HEK293 (cell line): ENCODE results near the gene MAPK9.

ENCODE experiments used
- CTCF ChIA-PET: fragments of 350-600 bp; formaldehyde crosslinking; extraction: SDS; loops from one replicate; lab custom pipeline; 2021; ENCODE audit warnings: antibody characterized with exemption; lab: Yijun Ruan, JAX
- POLR2A ChIA-PET: fragments of 300-600 bp; formaldehyde crosslinking; extraction: SDS; loops from one replicate; lab custom pipeline; 2020; ENCODE audit warnings: antibody characterized with exemption, inconsistent platforms; lab: Yijun Ruan, JAX
- H3K27ac ChIP-seq: fragments of 200-500 bp; sonication (Bioruptor generic); 2 replicates; pipeline ENCODE4 v1.5.1; 2014; ENCODE audit warnings: low read depth, low read length, control low read depth, inconsistent platforms; ENCODE audit errors: extremely low read depth
- H3K36me3 ChIP-seq, 2 experiments: fragments of 200-500 bp in 1 of 2; sonication (Bioruptor generic) in 1 of 2; 1 replicate in 1 of 2; 2 replicates in 1 of 2; pipeline ENCODE4 v1.5.1; 2014 to 2017; ENCODE audit warnings: inconsistent platforms in 2 of 2, low read length in 2 of 2; ENCODE audit not compliant: control insufficient read depth in 2 of 2, insufficient read depth in 1 of 2
- H3K4me1 ChIP-seq: fragments of 200-500 bp; sonication (Bioruptor generic); 2 replicates; pipeline ENCODE4 v1.5.1; 2014; ENCODE audit warnings: mild to moderate bottlenecking, low read length, inconsistent platforms; ENCODE audit not compliant: control insufficient read depth, insufficient read depth
- H3K4me3 ChIP-seq: 2 replicates; pipeline ENCODE4 v1.5.1; 2011; ENCODE audit warnings: low read depth, mild to moderate bottlenecking, control low read depth, low read length, moderate library complexity
- H3K9me3 ChIP-seq: fragments of 200-500 bp; sonication (Bioruptor generic); 2 replicates; pipeline ENCODE4 v1.5.1; 2014; ENCODE audit warnings: low read depth, low read length, inconsistent platforms; ENCODE audit not compliant: control insufficient read depth, insufficient read depth
- KLF8 ChIP-seq: fragments of 450-650 bp; formaldehyde crosslinking; IDR thresholded peaks from 2 replicates; pipeline ENCODE4 v1.5.1; 2016; ENCODE audit warnings: missing biosample characterization, missing genetic modification characterization
- MEIS1 ChIP-seq: sonication (generic); formaldehyde crosslinking; IDR thresholded peaks from 2 replicates; pipeline ENCODE4 v1.8.1; 2022; ENCODE audit warnings: missing genetic modification reagents, mild to moderate bottlenecking, borderline replicate concordance
- OSR2 ChIP-seq: fragments of 450-650 bp; formaldehyde crosslinking; IDR thresholded peaks from 2 replicates; pipeline ENCODE4 v1.5.1; 2016; ENCODE audit warnings: missing biosample characterization, missing genetic modification characterization
- ZBTB20 ChIP-seq: fragments of 450-650 bp; formaldehyde crosslinking; IDR thresholded peaks from 2 replicates; pipeline ENCODE4 v1.5.1; 2016; ENCODE audit warnings: missing biosample characterization, missing genetic modification characterization
- ZBTB21 ChIP-seq: fragments of 450-650 bp; formaldehyde crosslinking; IDR thresholded peaks from 2 replicates; pipeline ENCODE4 v1.5.1; 2017; ENCODE audit warnings: missing biosample characterization, missing genetic modification characterization
- ZBTB48 ChIP-seq: fragments of 450-650 bp; formaldehyde crosslinking; IDR thresholded peaks from 2 replicates; pipeline ENCODE4 v1.5.1; 2016; ENCODE audit warnings: missing biosample characterization, missing genetic modification characterization
- ZFP41 ChIP-seq: fragments of 450-650 bp; formaldehyde crosslinking; IDR thresholded peaks from 2 replicates; pipeline ENCODE4 v1.5.1; 2016; ENCODE audit warnings: missing biosample characterization, missing genetic modification characterization, borderline replicate concordance
- ZIC2 ChIP-seq: fragments of 450-650 bp; formaldehyde crosslinking; IDR thresholded peaks from 2 replicates; pipeline ENCODE4 v1.5.1; 2016; ENCODE audit warnings: missing biosample characterization, missing genetic modification characterization
- ZNF335 ChIP-seq: fragments of 450-650 bp; formaldehyde crosslinking; conservative IDR thresholded peaks from 2 replicates; pipeline ENCODE4 v1.5.1; 2016; ENCODE audit warnings: missing biosample characterization, missing genetic modification characterization
- ZNF426 ChIP-seq: fragments of 450-650 bp; formaldehyde crosslinking; IDR thresholded peaks from 2 replicates; pipeline ENCODE4 v1.5.1; 2017; ENCODE audit warnings: missing biosample characterization, missing genetic modification characterization, mild to moderate bottlenecking, inconsistent platforms, moderate library complexity
- ZNF521 ChIP-seq: fragments of 450-650 bp; formaldehyde crosslinking; IDR thresholded peaks from 2 replicates; pipeline ENCODE4 v1.5.1; 2017; ENCODE audit warnings: missing biosample characterization, mild to moderate bottlenecking, missing genetic modification characterization
- ZNF560 ChIP-seq: fragments of 450-650 bp; formaldehyde crosslinking; IDR thresholded peaks from 2 replicates; pipeline ENCODE4 v1.5.1; 2017; ENCODE audit warnings: missing biosample characterization, missing genetic modification characterization, borderline replicate concordance
- ZNF626 ChIP-seq: fragments of 450-650 bp; sonication (Bioruptor Pico); formaldehyde crosslinking; IDR thresholded peaks from 2 replicates; pipeline ENCODE4 v1.5.1; 2018; ENCODE audit warnings: missing biosample characterization, missing genetic modification characterization, inconsistent platforms
- ZNF76 ChIP-seq: fragments of 450-650 bp; formaldehyde crosslinking; IDR thresholded peaks from 2 replicates; pipeline ENCODE4; 2016; ENCODE audit warnings: low read depth, missing biosample characterization, missing genetic modification characterization, borderline replicate concordance
- ZNF792 ChIP-seq: fragments of 450-650 bp; formaldehyde crosslinking; IDR thresholded peaks from 2 replicates; pipeline ENCODE4 v1.5.1; 2016; ENCODE audit warnings: missing biosample characterization, missing genetic modification characterization
- TF ChIP-seq, protein P1 (sequence below): fragments of 450-650 bp; formaldehyde crosslinking; IDR thresholded peaks from 2 replicates; pipeline ENCODE4 v1.5.1; 2017; ENCODE audit warnings: missing biosample characterization, missing genetic modification characterization
- TF ChIP-seq, protein P2 (sequence below): fragments of 450-650 bp; formaldehyde crosslinking; IDR thresholded peaks from 2 replicates; pipeline ENCODE4 v1.5.1; 2016; ENCODE audit warnings: missing biosample characterization, missing genetic modification characterization, borderline replicate concordance
- TF ChIP-seq, protein P3 (sequence below): fragments of 450-650 bp; formaldehyde crosslinking; conservative IDR thresholded peaks from 2 replicates; pipeline ENCODE4 v1.5.1; 2016; ENCODE audit warnings: low read depth, missing biosample characterization, missing genetic modification characterization
- TF ChIP-seq, protein P4 (sequence below): fragments of 450-650 bp; IDR thresholded peaks from 2 replicates; pipeline ENCODE4 v1.5.1; 2018; ENCODE audit warnings: missing biosample characterization, mild to moderate bottlenecking, missing genetic modification characterization
- TF ChIP-seq, protein P5 (sequence below): fragments of 450-650 bp; formaldehyde crosslinking; IDR thresholded peaks from 2 replicates; pipeline ENCODE4 v1.5.1; 2016; ENCODE audit warnings: missing biosample characterization, missing genetic modification characterization

MAPK9 gene

DNA sequence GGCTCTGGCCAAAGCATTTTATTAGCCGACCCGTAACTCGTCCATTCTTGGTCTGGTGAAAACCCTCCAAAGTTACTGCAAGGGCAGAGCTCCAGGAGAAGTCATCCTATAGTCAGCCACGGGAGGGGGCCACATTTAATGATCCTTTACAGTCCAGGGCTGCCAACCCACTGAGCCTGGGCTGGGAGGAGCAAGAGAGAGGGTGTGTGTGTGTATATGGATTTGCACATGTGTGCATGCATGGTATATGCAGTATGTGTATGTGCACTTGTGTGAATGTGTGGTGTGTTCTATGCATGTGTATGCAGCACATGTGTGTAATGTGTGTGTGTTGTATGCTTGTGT, 78.7 kb downstream of the MAPK9 start:
- POLR2A ChIA-PET = no interaction called here
- H3K36me3 ChIP-seq = no peaks in the 10 kb centered on the region
- no peak overlapping the region for H3K27ac ChIP-seq
- CTCF ChIA-PET = interaction anchor here (0.5 kb wide), 1 partner anchor 67 kb away, joined by 4 read pairs; no protein-coding TSS in a partner anchor
- H3K4me3 ChIP-seq = no peak overlapping the region
- H3K9me3 ChIP-seq = no peaks in the 10 kb centered on the region
- TF ChIP-seq KLF8 (tag by site-specific recombination) = no peak
- no peak for TF ChIP-seq MEIS1 (CRISPR knock-in tag)
- no peak for TF ChIP-seq ZNF560 (tag by site-specific recombination)
- TF ChIP-seq ZBTB48 (tag by site-specific recombination) = no peak
- no peak for TF ChIP-seq ZNF521 (tag by site-specific recombination)
- TF ChIP-seq, protein P1, sequence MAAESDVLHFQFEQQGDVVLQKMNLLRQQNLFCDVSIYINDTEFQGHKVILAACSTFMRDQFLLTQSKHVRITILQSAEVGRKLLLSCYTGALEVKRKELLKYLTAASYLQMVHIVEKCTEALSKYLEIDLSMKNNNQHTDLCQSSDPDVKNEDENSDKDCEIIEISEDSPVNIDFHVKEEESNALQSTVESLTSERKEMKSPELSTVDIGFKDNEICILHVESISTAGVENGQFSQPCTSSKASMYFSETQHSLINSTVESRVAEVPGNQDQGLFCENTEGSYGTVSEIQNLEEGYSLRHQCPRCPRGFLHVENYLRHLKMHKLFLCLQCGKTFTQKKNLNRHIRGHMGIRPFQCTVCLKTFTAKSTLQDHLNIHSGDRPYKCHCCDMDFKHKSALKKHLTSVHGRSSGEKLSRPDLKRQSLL (tag by site-specific recombination) = no peak
- no peak for TF ChIP-seq ZNF792 (tag by site-specific recombination)
- TF ChIP-seq, protein P2, sequence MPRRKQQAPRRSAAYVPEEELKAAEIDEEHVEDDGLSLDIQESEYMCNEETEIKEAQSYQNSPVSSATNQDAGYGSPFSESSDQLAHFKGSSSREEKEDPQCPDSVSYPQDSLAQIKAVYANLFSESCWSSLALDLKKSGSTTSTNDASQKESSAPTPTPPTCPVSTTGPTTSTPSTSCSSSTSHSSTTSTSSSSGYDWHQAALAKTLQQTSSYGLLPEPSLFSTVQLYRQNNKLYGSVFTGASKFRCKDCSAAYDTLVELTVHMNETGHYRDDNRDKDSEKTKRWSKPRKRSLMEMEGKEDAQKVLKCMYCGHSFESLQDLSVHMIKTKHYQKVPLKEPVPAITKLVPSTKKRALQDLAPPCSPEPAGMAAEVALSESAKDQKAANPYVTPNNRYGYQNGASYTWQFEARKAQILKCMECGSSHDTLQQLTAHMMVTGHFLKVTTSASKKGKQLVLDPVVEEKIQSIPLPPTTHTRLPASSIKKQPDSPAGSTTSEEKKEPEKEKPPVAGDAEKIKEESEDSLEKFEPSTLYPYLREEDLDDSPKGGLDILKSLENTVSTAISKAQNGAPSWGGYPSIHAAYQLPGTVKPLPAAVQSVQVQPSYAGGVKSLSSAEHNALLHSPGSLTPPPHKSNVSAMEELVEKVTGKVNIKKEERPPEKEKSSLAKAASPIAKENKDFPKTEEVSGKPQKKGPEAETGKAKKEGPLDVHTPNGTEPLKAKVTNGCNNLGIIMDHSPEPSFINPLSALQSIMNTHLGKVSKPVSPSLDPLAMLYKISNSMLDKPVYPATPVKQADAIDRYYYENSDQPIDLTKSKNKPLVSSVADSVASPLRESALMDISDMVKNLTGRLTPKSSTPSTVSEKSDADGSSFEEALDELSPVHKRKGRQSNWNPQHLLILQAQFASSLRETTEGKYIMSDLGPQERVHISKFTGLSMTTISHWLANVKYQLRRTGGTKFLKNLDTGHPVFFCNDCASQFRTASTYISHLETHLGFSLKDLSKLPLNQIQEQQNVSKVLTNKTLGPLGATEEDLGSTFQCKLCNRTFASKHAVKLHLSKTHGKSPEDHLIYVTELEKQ (tag by site-specific recombination) = no peak
- no peak for TF ChIP-seq ZNF626 (tag by site-specific recombination)
- TF ChIP-seq, protein P3, sequence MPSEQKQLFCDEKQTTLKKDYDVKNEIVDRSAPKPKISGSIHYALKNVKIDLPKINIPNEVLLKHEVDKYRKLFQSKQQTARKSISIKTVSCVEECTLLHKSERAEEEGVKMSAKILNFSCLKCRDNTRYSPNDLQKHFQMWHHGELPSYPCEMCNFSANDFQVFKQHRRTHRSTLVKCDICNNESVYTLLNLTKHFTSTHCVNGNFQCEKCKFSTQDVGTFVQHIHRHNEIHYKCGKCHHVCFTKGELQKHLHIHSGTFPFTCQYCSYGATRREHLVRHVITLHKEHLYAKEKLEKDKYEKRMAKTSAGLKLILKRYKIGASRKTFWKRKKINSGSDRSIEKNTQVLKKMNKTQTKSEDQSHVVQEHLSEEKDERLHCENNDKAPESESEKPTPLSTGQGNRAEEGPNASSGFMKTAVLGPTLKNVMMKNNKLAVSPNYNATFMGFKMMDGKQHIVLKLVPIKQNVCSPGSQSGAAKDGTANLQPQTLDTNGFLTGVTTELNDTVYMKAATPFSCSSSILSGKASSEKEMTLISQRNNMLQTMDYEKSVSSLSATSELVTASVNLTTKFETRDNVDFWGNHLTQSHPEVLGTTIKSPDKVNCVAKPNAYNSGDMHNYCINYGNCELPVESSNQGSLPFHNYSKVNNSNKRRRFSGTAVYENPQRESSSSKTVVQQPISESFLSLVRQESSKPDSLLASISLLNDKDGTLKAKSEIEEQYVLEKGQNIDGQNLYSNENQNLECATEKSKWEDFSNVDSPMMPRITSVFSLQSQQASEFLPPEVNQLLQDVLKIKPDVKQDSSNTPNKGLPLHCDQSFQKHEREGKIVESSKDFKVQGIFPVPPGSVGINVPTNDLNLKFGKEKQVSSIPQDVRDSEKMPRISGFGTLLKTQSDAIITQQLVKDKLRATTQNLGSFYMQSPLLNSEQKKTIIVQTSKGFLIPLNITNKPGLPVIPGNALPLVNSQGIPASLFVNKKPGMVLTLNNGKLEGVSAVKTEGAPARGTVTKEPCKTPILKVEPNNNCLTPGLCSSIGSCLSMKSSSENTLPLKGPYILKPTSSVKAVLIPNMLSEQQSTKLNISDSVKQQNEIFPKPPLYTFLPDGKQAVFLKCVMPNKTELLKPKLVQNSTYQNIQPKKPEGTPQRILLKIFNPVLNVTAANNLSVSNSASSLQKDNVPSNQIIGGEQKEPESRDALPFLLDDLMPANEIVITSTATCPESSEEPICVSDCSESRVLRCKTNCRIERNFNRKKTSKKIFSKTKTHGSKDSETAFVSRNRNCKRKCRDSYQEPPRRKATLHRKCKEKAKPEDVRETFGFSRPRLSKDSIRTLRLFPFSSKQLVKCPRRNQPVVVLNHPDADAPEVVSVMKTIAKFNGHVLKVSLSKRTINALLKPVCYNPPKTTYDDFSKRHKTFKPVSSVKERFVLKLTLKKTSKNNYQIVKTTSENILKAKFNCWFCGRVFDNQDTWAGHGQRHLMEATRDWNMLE (tag by site-specific recombination) = no peak
- H3K4me1 ChIP-seq = no peaks in the 10 kb centered on the region; the same call in 1 of the 2 replicates

DNA sequence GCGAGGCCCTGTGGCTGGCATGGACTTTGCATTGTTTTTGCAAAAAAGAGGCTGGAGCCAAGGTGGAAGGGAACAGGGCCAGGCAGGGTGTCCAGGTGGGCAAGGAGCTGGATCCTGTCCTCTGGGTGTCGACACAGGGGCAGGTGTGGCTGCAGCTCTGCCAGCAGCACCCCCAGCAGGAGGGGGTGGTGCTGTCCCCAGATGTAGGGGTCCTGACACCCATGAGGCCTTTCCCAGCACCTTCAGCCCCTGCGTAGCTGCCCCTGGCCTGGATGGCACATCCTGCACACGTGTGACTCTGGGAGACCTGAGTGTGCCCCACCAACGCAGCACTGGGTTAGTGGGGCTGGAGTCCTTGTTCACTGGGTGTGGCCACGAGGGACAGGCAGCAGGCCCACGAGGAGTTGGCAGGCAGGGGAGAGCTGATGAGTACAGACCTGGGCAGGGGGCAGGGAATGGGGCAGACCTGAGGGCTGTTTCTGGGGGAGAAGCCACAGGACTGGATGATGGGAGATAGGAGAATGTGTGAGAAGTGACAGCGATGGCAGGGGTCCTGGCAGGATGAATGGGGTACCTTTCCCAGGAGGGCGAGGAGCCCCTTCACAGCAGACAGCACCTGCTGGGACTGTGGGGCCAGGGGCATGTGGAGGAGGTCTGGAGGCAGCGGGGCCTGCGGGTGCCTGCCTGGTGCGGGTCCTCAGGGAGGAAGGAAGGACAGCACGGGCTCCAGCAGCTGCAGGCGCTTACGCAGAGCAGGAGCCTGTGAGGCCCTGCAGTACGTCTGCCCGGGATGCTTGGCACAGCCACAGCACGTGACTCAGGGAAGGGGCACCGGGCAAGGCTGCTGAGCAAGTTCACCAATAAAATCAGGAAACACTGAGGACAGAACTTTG, 79.3 kb downstream of the MAPK9 start:
- CTCF ChIA-PET = interaction anchor here (0.5 kb wide), 1 partner anchor 67 kb away, joined by 4 read pairs; no protein-coding TSS in a partner anchor
- Histone ChIP-seq H3K4me1 (no peaks in the 10 kb centered on the region; the same call in 1 of the 2 replicates), H3K27ac (no peak overlapping the region), H3K9me3 (no peaks in the 10 kb centered on the region), H3K36me3 (no peaks in the 10 kb centered on the region), H3K4me3 (no peak overlapping the region)
- POLR2A ChIA-PET = no interaction called here
- TF ChIP-seq ZBTB21 (tag by site-specific recombination) (no peak), ZBTB20 (tag by site-specific recombination) (no peak; the same call in 1 of the 2 replicates), ZNF426 (no peak), ZNF335 (tag by site-specific recombination) (peak; percentile 61), ZNF76 (no peak), ZFP41 (tag by site-specific recombination) (no peak), OSR2 (no peak), ZIC2 (peak; percentile 87)
- TF ChIP-seq, protein P4, sequence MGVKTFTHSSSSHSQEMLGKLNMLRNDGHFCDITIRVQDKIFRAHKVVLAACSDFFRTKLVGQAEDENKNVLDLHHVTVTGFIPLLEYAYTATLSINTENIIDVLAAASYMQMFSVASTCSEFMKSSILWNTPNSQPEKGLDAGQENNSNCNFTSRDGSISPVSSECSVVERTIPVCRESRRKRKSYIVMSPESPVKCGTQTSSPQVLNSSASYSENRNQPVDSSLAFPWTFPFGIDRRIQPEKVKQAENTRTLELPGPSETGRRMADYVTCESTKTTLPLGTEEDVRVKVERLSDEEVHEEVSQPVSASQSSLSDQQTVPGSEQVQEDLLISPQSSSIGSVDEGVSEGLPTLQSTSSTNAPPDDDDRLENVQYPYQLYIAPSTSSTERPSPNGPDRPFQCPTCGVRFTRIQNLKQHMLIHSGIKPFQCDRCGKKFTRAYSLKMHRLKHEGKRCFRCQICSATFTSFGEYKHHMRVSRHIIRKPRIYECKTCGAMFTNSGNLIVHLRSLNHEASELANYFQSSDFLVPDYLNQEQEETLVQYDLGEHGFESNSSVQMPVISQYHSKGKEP (tag by site-specific recombination) = no peak
- TF ChIP-seq, protein P5, sequence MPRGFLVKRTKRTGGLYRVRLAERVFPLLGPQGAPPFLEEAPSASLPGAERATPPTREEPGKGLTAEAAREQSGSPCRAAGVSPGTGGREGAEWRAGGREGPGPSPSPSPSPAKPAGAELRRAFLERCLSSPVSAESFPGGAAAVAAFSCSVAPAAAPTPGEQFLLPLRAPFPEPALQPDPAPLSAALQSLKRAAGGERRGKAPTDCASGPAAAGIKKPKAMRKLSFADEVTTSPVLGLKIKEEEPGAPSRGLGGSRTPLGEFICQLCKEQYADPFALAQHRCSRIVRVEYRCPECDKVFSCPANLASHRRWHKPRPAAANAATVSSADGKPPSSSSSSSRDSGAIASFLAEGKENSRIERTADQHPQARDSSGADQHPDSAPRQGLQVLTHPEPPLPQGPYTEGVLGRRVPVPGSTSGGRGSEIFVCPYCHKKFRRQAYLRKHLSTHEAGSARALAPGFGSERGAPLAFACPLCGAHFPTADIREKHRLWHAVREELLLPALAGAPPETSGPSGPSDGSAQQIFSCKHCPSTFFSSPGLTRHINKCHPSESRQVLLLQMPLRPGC (tag by site-specific recombination) = no peak
